Measurements from ENCODE around the gene ARSH.

The ARSH gene

DNA sequence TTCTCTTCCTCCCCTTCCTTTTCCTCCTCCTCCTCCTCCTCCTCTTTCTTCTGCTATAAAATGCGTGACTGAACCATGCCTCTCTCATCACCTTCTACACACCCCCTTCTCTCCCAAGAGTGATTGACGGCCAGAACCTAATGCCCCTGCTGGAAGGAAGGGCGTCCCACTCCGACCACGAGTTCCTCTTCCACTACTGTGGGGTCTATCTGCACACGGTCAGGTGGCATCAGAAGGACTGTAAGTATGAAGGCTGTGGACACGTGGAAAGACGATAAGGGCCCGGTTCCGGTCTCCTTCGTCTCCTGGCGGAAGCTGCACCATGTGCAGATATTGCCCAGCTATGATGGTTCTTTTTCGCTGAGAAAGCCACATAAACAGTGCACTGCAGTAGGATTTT lies 22.8 kb downstream of the ARSH start:
- TF ChIP-seq FOXM1 (IDR thresholded peaks at IDR 0.05; ENCODE audit: borderline replicate concordance, low read depth) (no peak), EGR1 (IDR thresholded peaks at IDR 0.05) (no peak), MAX (IDR thresholded peaks at IDR 0.05) (no peak)
- TF ChIP-seq, protein P1, sequence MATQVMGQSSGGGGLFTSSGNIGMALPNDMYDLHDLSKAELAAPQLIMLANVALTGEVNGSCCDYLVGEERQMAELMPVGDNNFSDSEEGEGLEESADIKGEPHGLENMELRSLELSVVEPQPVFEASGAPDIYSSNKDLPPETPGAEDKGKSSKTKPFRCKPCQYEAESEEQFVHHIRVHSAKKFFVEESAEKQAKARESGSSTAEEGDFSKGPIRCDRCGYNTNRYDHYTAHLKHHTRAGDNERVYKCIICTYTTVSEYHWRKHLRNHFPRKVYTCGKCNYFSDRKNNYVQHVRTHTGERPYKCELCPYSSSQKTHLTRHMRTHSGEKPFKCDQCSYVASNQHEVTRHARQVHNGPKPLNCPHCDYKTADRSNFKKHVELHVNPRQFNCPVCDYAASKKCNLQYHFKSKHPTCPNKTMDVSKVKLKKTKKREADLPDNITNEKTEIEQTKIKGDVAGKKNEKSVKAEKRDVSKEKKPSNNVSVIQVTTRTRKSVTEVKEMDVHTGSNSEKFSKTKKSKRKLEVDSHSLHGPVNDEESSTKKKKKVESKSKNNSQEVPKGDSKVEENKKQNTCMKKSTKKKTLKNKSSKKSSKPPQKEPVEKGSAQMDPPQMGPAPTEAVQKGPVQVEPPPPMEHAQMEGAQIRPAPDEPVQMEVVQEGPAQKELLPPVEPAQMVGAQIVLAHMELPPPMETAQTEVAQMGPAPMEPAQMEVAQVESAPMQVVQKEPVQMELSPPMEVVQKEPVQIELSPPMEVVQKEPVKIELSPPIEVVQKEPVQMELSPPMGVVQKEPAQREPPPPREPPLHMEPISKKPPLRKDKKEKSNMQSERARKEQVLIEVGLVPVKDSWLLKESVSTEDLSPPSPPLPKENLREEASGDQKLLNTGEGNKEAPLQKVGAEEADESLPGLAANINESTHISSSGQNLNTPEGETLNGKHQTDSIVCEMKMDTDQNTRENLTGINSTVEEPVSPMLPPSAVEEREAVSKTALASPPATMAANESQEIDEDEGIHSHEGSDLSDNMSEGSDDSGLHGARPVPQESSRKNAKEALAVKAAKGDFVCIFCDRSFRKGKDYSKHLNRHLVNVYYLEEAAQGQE (IDR thresholded peaks at IDR 0.05; ENCODE audit: low read depth): no peak

DNA sequence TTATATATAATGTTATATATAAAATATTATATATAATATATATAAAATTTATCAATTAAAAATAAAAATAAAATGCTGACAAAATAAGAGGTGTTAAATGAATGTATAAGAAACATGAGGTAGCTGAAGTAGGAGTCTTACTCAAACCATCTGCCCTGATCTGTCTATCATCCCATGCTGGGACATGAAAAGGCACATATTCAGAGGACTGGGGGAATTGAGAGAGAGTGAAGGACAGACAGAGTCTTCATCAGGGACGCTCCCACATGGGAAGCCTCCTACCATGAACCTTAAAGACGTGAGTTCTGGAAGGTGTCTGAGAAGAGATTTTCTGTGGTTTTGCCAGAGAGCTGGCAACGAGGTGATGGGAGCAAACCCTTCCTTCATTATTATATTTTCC lies 30.9 kb downstream of the ARSH start:
- TF ChIP-seq MAX (IDR thresholded peaks at IDR 0.05) (no peak), FOXM1 (IDR thresholded peaks at IDR 0.05; ENCODE audit: borderline replicate concordance, low read depth) (no peak)

DNA sequence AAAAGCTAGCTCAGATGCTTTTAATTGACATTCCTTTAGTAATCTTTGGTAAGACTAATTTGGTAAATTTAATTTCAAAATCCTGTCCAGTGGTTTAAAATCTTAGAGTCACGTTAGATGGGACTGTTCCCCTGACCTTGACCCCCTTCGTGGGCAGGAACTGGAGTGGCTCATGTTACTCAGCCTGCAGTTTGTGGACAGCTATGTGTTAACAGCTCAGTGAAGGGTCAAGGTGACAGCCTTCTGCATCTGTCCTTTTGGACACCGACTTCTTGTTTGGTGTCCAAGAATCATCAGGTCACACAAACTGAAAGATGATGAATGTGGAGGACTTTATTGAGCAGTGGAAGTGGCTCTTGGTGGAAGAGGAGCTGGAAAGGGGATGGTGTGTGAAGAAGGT lies 37.9 kb downstream of the ARSH start:
- TF ChIP-seq CREB1 (IDR thresholded peaks at IDR 0.05; ENCODE audit: low read depth) (no peak), TAF1 (IDR thresholded peaks at IDR 0.05; ENCODE audit: low read depth) (no peak), RAD21 (IDR thresholded peaks at IDR 0.05; ENCODE audit: low read depth) (no peak), NFIC (IDR thresholded peaks at IDR 0.05) (no peak), YY1 (IDR thresholded peaks at IDR 0.05; ENCODE audit: low read depth) (no peak), CEBPB (IDR thresholded peaks at IDR 0.05) (no peak)
- TF ChIP-seq, protein P1 (IDR thresholded peaks at IDR 0.05; ENCODE audit: low read depth): no peak

GRCh38 chrX:3044671-3045070 lies 38.3 kb downstream of the ARSH start:
- TF ChIP-seq CEBPB (IDR thresholded peaks at IDR 0.05): no peak

- no peak for TF ChIP-seq CEBPB (IDR thresholded peaks at IDR 0.05)
- no peak for TF ChIP-seq EP300 (IDR thresholded peaks at IDR 0.05; ENCODE audit: borderline replicate concordance)
- TF ChIP-seq FOXM1 (IDR thresholded peaks at IDR 0.05; ENCODE audit: borderline replicate concordance, low read depth): no peak
- TF ChIP-seq CREB1 (IDR thresholded peaks at IDR 0.05; ENCODE audit: low read depth): no peak
- TF ChIP-seq, protein P2, sequence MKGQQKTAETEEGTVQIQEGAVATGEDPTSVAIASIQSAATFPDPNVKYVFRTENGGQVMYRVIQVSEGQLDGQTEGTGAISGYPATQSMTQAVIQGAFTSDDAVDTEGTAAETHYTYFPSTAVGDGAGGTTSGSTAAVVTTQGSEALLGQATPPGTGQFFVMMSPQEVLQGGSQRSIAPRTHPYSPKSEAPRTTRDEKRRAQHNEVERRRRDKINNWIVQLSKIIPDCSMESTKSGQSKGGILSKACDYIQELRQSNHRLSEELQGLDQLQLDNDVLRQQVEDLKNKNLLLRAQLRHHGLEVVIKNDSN (IDR thresholded peaks at IDR 0.05): no peak
These were observed 40.2 kb downstream of the ARSH start for GRCh38 chrX:3046253-3047240.

GRCh38 chrX:3052860-3053259 lies 46.5 kb downstream of the ARSH start:
- TF ChIP-seq TCF12 (IDR thresholded peaks at IDR 0.05; ENCODE audit: low read depth) (no peak), TEAD4 (IDR thresholded peaks at IDR 0.05) (no peak), ZBTB7A (IDR thresholded peaks at IDR 0.05; ENCODE audit: low read depth) (no peak), MAX (IDR thresholded peaks at IDR 0.05) (no peak)
- TF ChIP-seq, protein P2 (IDR thresholded peaks at IDR 0.05): no peak

GRCh38 chrX:3066555-3066954 lies 60.2 kb downstream of the ARSH start:
- TF ChIP-seq TAF1 (IDR thresholded peaks at IDR 0.05; ENCODE audit: low read depth) (no peak), ZBTB7A (IDR thresholded peaks at IDR 0.05; ENCODE audit: low read depth) (no peak), YY1 (IDR thresholded peaks at IDR 0.05; ENCODE audit: low read depth) (no peak), RAD21 (IDR thresholded peaks at IDR 0.05; ENCODE audit: low read depth) (no peak), EGR1 (IDR thresholded peaks at IDR 0.05) (no peak), TEAD4 (IDR thresholded peaks at IDR 0.05) (no peak), NFIC (IDR thresholded peaks at IDR 0.05) (no peak), CREB1 (IDR thresholded peaks at IDR 0.05; ENCODE audit: low read depth) (no peak), TCF12 (IDR thresholded peaks at IDR 0.05; ENCODE audit: low read depth) (no peak), EP300 (IDR thresholded peaks at IDR 0.05; ENCODE audit: borderline replicate concordance) (no peak), FOXM1 (IDR thresholded peaks at IDR 0.05; ENCODE audit: borderline replicate concordance, low read depth) (no peak), CEBPB (IDR thresholded peaks at IDR 0.05) (no peak), MAX (IDR thresholded peaks at IDR 0.05) (no peak)
- TF ChIP-seq, protein P1 (IDR thresholded peaks at IDR 0.05; ENCODE audit: low read depth): no peak
- TF ChIP-seq, protein P2 (IDR thresholded peaks at IDR 0.05): no peak

Measured in Ishikawa (cell line).